HepG2 (cell line): ENCODE measurements around the gene FAM193A.

Experiments used
- BRCA1 ChIP-seq: sonication (generic); formaldehyde crosslinking; IDR thresholded peaks from 2 replicates; pipeline ENCODE4 v1.4.0; 2020; ENCODE audit warnings: missing genetic modification reagents
- CHD2 ChIP-seq: IDR thresholded peaks from 2 replicates; pipeline ENCODE4 v1.6.1; 2011; ENCODE audit warnings: low read depth, low read length, improper control_type of control experiment
- EZH2 ChIP-seq: conservative IDR thresholded peaks from 2 replicates; pipeline ENCODE4 v1.6.1; 2012; ENCODE audit warnings: mild to moderate bottlenecking, low read depth, low read length, moderate library complexity
- HNRNPLL ChIP-seq: fragments of 200-400 bp; formaldehyde crosslinking; IDR thresholded peaks from 2 replicates; pipeline ENCODE4 v1.6.1; 2017; ENCODE audit warnings: mild to moderate bottlenecking, low read depth, low read length; ENCODE audit not compliant: poor library complexity, severe bottlenecking
- KLF9 ChIP-seq: IDR thresholded peaks from 2 replicates; pipeline ENCODE4 v1.6.1; 2016; ENCODE audit warnings: low read depth
- MXI1 ChIP-seq: IDR thresholded peaks from 3 replicates; pipeline ENCODE4 v1.6.1; 2012; ENCODE audit warnings: low read depth, low read length, inconsistent platforms, borderline replicate concordance
- NPAS2 ChIP-seq: sonication (generic); formaldehyde crosslinking; IDR thresholded peaks from 2 replicates; pipeline ENCODE4 v1.8.0; 2022; ENCODE audit warnings: mild to moderate bottlenecking, missing genetic modification reagents, borderline replicate concordance
- NR3C1 ChIP-seq: sonication (generic); formaldehyde crosslinking; IDR thresholded peaks from 2 replicates; pipeline ENCODE4 v1.4.0; 2020; ENCODE audit warnings: missing genetic modification reagents
- ZFP36L1 ChIP-seq: sonication (generic); formaldehyde crosslinking; IDR thresholded peaks from 2 replicates; pipeline ENCODE4 v1.8.0; 2022; ENCODE audit warnings: mild to moderate bottlenecking, missing genetic modification reagents, moderate library complexity
- ZNF232 ChIP-seq: sonication (generic); formaldehyde crosslinking; IDR thresholded peaks from 2 replicates; pipeline ENCODE4 v1.4.0; 2020; ENCODE audit warnings: missing genetic modification reagents, borderline replicate concordance
- TF ChIP-seq, protein P1 (sequence below): sonication (generic); formaldehyde crosslinking; conservative IDR thresholded peaks from 2 replicates; pipeline ENCODE4 v1.4.0; 2020; ENCODE audit warnings: mild to moderate bottlenecking, missing genetic modification reagents, moderate library complexity
- TF ChIP-seq, protein P2 (sequence below): sonication (generic); formaldehyde crosslinking; IDR thresholded peaks from 2 replicates; pipeline ENCODE4 v1.5.0; 2020; ENCODE audit warnings: missing genetic modification reagents
- TF ChIP-seq, protein P3 (sequence below), 2 experiments: sonication (generic) in 1 of 2; formaldehyde crosslinking in 1 of 2; IDR thresholded peaks; 2 replicates each; pipeline versions ENCODE4 v1.6.1 to v1.9.0; 2014 to 2022; ENCODE audit warnings: antibody characterized with exemption in 1 of 2, borderline replicate concordance in 1 of 2, inconsistent platforms in 1 of 2, low read depth in 1 of 2, missing genetic modification reagents in 1 of 2

- TF ChIP-seq, protein P1, sequence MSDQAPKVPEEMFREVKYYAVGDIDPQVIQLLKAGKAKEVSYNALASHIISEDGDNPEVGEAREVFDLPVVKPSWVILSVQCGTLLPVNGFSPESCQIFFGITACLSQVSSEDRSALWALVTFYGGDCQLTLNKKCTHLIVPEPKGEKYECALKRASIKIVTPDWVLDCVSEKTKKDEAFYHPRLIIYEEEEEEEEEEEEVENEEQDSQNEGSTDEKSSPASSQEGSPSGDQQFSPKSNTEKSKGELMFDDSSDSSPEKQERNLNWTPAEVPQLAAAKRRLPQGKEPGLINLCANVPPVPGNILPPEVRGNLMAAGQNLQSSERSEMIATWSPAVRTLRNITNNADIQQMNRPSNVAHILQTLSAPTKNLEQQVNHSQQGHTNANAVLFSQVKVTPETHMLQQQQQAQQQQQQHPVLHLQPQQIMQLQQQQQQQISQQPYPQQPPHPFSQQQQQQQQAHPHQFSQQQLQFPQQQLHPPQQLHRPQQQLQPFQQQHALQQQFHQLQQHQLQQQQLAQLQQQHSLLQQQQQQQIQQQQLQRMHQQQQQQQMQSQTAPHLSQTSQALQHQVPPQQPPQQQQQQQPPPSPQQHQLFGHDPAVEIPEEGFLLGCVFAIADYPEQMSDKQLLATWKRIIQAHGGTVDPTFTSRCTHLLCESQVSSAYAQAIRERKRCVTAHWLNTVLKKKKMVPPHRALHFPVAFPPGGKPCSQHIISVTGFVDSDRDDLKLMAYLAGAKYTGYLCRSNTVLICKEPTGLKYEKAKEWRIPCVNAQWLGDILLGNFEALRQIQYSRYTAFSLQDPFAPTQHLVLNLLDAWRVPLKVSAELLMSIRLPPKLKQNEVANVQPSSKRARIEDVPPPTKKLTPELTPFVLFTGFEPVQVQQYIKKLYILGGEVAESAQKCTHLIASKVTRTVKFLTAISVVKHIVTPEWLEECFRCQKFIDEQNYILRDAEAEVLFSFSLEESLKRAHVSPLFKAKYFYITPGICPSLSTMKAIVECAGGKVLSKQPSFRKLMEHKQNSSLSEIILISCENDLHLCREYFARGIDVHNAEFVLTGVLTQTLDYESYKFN: no peak
- no peak for TF ChIP-seq KLF9 (CRISPR knock-in tag)
- TF ChIP-seq NR3C1 (CRISPR knock-in tag): no peak
- TF ChIP-seq HNRNPLL: no peak
- TF ChIP-seq EZH2: no peak
- no peak for TF ChIP-seq CHD2
- TF ChIP-seq MXI1: no peak
- TF ChIP-seq, protein P2, sequence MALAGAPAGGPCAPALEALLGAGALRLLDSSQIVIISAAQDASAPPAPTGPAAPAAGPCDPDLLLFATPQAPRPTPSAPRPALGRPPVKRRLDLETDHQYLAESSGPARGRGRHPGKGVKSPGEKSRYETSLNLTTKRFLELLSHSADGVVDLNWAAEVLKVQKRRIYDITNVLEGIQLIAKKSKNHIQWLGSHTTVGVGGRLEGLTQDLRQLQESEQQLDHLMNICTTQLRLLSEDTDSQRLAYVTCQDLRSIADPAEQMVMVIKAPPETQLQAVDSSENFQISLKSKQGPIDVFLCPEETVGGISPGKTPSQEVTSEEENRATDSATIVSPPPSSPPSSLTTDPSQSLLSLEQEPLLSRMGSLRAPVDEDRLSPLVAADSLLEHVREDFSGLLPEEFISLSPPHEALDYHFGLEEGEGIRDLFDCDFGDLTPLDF (CRISPR knock-in tag): no peak
- TF ChIP-seq NPAS2 (CRISPR knock-in tag): no peak
- no peak for TF ChIP-seq ZFP36L1
- no peak for TF ChIP-seq BRCA1 (CRISPR knock-in tag)
- TF ChIP-seq, protein P3, sequence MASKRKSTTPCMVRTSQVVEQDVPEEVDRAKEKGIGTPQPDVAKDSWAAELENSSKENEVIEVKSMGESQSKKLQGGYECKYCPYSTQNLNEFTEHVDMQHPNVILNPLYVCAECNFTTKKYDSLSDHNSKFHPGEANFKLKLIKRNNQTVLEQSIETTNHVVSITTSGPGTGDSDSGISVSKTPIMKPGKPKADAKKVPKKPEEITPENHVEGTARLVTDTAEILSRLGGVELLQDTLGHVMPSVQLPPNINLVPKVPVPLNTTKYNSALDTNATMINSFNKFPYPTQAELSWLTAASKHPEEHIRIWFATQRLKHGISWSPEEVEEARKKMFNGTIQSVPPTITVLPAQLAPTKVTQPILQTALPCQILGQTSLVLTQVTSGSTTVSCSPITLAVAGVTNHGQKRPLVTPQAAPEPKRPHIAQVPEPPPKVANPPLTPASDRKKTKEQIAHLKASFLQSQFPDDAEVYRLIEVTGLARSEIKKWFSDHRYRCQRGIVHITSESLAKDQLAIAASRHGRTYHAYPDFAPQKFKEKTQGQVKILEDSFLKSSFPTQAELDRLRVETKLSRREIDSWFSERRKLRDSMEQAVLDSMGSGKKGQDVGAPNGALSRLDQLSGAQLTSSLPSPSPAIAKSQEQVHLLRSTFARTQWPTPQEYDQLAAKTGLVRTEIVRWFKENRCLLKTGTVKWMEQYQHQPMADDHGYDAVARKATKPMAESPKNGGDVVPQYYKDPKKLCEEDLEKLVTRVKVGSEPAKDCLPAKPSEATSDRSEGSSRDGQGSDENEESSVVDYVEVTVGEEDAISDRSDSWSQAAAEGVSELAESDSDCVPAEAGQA (IDR thresholded peaks at IDR 0.05; ENCODE audit: low read depth): no peak
- TF ChIP-seq, protein P3 (CRISPR knock-in tag; IDR thresholded peaks at IDR 0.05; ENCODE audit: borderline replicate concordance): no peak
- TF ChIP-seq ZNF232 (CRISPR knock-in tag): no peak
Observed at GRCh38 chr4:2688697-2689096, 152.2 kb downstream of the FAM193A start.
